Transverse colon (tissue), 4 donors: ENCODE results near the gene TGM4. TPM values are rescaled to one million over a fixed set of nuclear protein-coding genes. Genes with fewer than 3 reads are reported as not detected.

ENCODE experiments used
- DNase-seq: peaks from one replicate; pipeline ENCODE4 v3.0.0-alpha.2; 2019
- H3K27ac ChIP-seq, 4 donors: fragments of 200-600 bp; sonication (generic); 2 replicates each; pipeline ENCODE4 v1.5.1; 2016 to 2018; ENCODE audit warnings: inconsistent platforms in 4 of 4
- H3K27me3 ChIP-seq: fragments of 200-600 bp; sonication (generic); 2 replicates; pipeline ENCODE4 v1.5.1; 2017; ENCODE audit warnings: inconsistent platforms
- H3K36me3 ChIP-seq, 4 donors: fragments of 200-600 bp; sonication (generic); 2 replicates each; pipeline ENCODE4 v1.5.1; 2017 to 2019; ENCODE audit warnings: inconsistent platforms in 4 of 4
- H3K4me1 ChIP-seq, 4 donors: fragments of 200-600 bp; sonication (generic); 2 replicates each; pipeline ENCODE4 v1.5.1; 2017 to 2020; ENCODE audit warnings: inconsistent platforms in 4 of 4
- H3K4me3 ChIP-seq, 4 donors: fragments of 200-600 bp; sonication (generic); 1 replicate in 1 of 4; 2 replicates in 3 of 4; pipeline versions ENCODE4 v1.5.1 to v1.6.1; 2017 to 2019; ENCODE audit warnings: inconsistent platforms in 4 of 4
- H3K9me3 ChIP-seq, 2 donors: fragments of 200-600 bp; sonication (generic); 2 replicates each; pipeline ENCODE4 v1.5.1; 2017 to 2019; ENCODE audit warnings: inconsistent platforms in 2 of 2
- CTCF ChIP-seq, 5 experiments: fragments of 200-600 bp in 3 of 5; fragments of 450-650 bp in 2 of 5; sonication (generic) in 3 of 5; IDR thresholded peaks; 1 replicate in 2 of 5; 2 replicates in 3 of 5; pipeline ENCODE4 v1.5.1; 2016 to 2017; ENCODE audit warnings: antibody characterized with exemption in 5 of 5, inconsistent platforms in 3 of 5, mild to moderate bottlenecking in 2 of 5, moderate library complexity in 1 of 5
- EP300 ChIP-seq: sonication (generic); formaldehyde crosslinking; IDR thresholded peaks from one replicate; pipeline ENCODE4 v1.6.1; 2017; ENCODE audit warnings: antibody characterized with exemption, low read depth
- POLR2A ChIP-seq: fragments of 450-650 bp; IDR thresholded peaks from one replicate; pipeline ENCODE4 v1.6.1; 2016; ENCODE audit warnings: antibody characterized with exemption, mild to moderate bottlenecking, moderate library complexity
- POLR2AphosphoS5 ChIP-seq, 3 donors: sonication (generic); formaldehyde crosslinking; IDR thresholded peaks; one replicate each; pipeline ENCODE4 v1.6.1; 2016; ENCODE audit warnings: antibody characterized with exemption in 3 of 3
- WGBS, 2 donors: methylation state at CpG; one replicate each; pipeline ENCODE4 v1.1.5; 2018; ENCODE audit warnings: low coverage in 1 of 2; 5-methylcytosine and 5-hydroxymethylcytosine counted together
- in situ Hi-C, 4 donors: fragments of 200-750 bp; cut with MboI; loops; one replicate each; pipeline versions ENCODE4 v1.15.0 to v1.15.1; 2017; ENCODE audit warnings: low sequenced_read_pairs in 3 of 4, low pct_ligation_motif_present in 1 of 4, low pct_unique_long_range_greater_than_20kb in 1 of 4
- intact Hi-C: fragments of 100-400 bp; cut with DNase I; formaldehyde crosslinking; loops from one replicate; pipeline ENCODE4 v1.15.1; 2023; ENCODE audit warnings: low total_unique reads
- total RNA-seq, 4 donors: library from RNA; depleted of rRNA; stranded (reverse); fragments of >200 nt; gene quantifications; one replicate each; pipeline ENCODE4 v1.1.0, GENCODE V29; 2016

The TGM4 gene
- total RNA-seq, 4 donors from 2014 or later = not detected

DNA sequence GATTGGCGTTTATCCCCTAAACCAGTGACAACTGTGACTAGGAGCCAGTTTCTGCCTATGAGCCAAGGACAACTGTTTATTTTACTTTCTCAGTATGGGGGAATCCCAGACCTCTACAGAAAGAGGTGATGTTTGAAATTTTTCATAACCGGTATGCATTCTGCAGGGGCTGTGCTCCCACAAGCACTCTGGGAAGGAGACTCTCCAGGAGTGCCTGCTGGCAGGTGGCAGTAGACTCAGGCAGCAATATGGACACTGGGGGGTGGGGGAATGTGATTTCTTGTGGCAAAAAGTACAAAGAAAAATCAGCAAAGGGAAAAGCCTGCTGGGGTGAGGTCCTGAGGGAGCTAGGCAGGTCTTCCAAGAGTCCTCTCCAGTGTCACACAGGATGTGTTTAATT is 5.9 kb downstream of the TGM4 start:
- DNase-seq = no peak
- H3K4me3 ChIP-seq = no peak overlapping the region
- intact Hi-C loops = no loop called here
- no peaks in the 10 kb centered on the region for H3K36me3 ChIP-seq
- H3K27me3 ChIP-seq = peaks cover 10% of the 10 kb centered on the region
- H3K9me3 ChIP-seq = no peaks in the 10 kb centered on the region
- H3K27ac ChIP-seq = no peak overlapping the region
- H3K4me1 ChIP-seq = no peaks in the 10 kb centered on the region
- in situ Hi-C loops = no loop called here
- TF ChIP-seq CTCF (IDR thresholded peaks at IDR 0.05) = no peak
- TF ChIP-seq POLR2A = no peak
- TF ChIP-seq POLR2AphosphoS5 (IDR thresholded peaks at IDR 0.05) = no peak
- TF ChIP-seq EP300 = no peak
- 54 to 60% methylated on average over 2 of the region's 2 CpGs for whole genome bisulfite sequencing, 2 donors

DNA sequence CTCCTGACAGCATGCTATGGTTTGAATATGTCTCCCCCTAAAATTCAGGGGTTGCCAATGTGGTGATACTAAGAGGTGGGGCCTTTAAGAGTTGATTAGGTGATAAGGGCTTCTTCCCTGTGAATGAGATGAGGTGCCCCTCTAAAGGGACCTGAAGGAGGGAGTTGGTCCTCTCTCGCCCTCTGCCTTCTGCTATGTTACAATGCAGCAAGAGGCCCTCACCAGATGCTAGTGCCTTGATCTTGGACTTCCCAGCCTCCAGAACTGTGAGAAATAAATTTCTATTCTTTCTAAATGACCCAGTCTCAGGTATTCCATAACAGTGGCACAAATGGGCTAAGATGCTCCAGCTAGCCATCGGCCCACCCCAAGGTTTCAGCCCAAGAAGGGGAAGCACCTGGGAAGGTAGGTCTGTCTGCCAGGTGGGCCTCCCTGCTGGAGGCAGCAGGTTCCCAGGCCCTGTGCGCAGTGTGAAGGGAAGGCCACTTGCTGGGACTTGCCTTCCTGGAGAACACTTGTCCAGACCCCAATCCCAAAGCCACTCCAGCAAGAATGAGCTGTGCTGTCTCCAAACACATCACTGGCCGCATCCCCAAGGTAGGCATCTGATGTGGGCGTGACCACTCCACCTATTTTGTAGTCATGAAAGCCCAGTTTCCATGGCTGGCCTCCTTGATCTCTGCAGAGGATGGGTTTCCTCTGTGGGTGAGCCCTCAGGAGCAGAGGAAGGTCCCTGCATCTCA is 9.0 kb downstream of the TGM4 start:
- H3K27ac ChIP-seq = no peak overlapping the region
- 88 to 100% methylated on average over 1 to 5 of the region's 5 CpGs for WGBS, 2 donors
- intact Hi-C loops = no loop called here
- no peaks in the 10 kb centered on the region for H3K4me1 ChIP-seq
- no peaks in the 10 kb centered on the region for H3K36me3 ChIP-seq
- no peak overlapping the region for H3K4me3 ChIP-seq
- in situ Hi-C loops = no loop called here
- peaks cover 10% of the 10 kb centered on the region for H3K27me3 ChIP-seq
- no peaks in the 10 kb centered on the region for H3K9me3 ChIP-seq
- TF ChIP-seq CTCF (IDR thresholded peaks at IDR 0.05) (no peak), POLR2AphosphoS5 (IDR thresholded peaks at IDR 0.05) (no peak), EP300 (no peak), POLR2A (no peak)
- DNase-seq = no peak

- in situ Hi-C loops = no loop called here
- TF ChIP-seq POLR2AphosphoS5 (IDR thresholded peaks at IDR 0.05) (no peak), POLR2A (no peak), CTCF (IDR thresholded peaks at IDR 0.05) (no peak), EP300 (no peak)
- H3K27ac ChIP-seq = no peak overlapping the region
These were observed 9.6 kb downstream of the TGM4 start for GRCh38 chr3:44883999-44884431.

DNA sequence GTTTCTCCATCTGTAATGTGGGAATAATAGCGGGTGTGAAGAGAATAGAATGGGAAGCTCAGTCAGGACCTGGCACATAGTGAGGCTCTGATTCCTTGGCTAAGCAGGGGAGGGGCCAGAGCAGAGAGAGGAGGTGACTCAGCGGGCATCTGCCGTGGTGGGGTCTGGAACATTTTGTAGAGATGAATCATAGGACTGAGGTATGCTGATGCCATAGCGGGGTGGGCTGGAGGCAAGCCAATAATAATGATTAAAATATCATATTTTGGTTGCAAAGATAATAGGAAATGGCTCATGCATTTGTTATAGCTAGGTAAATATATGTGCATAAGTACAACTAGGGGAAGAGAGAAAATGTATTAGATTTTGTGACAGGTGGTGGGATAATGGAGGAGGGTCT is 11.2 kb downstream of the TGM4 start:
- peaks cover 10% of the 10 kb centered on the region for H3K27me3 ChIP-seq
- intact Hi-C loops (no loop called here), in situ Hi-C loops (no loop called here)
- H3K4me3 ChIP-seq = no peak overlapping the region
- no peaks in the 10 kb centered on the region for H3K9me3 ChIP-seq
- no peak overlapping the region for H3K27ac ChIP-seq
- no peak for TF ChIP-seq POLR2A
- no peak for TF ChIP-seq EP300
- no peak for TF ChIP-seq CTCF (IDR thresholded peaks at IDR 0.05)
- TF ChIP-seq POLR2AphosphoS5 (IDR thresholded peaks at IDR 0.05) = no peak
- no peaks in the 10 kb centered on the region for H3K36me3 ChIP-seq
- no peak for DNase-seq
- WGBS, 2 donors = 60 to 63% methylated on average over 1 to 4 of the region's 4 CpGs
- H3K4me1 ChIP-seq = no peaks in the 10 kb centered on the region

More at GRCh38 chr3:44883999-44884431, 9.6 kb downstream of the TGM4 start:
- Histone ChIP-seq H3K9me3 (no peaks in the 10 kb centered on the region), H3K4me1 (no peaks in the 10 kb centered on the region), H3K27me3 (peaks cover 10% of the 10 kb centered on the region), H3K36me3 (no peaks in the 10 kb centered on the region), H3K4me3 (no peak overlapping the region)
- no peak for DNase-seq
- 17 to 25% methylated on average over 1 to 4 of the region's 4 CpGs for WGBS, 2 donors
- intact Hi-C loops = no loop called here
